Endothelial cell (in vitro differentiated cells): ENCODE measurements around the gene COPS7B. TPM values are rescaled to one million over a fixed set of nuclear protein-coding genes. Genes with fewer than 3 reads are reported as not detected.

Experiments used
- DNase-seq: peaks from one replicate; pipeline ENCODE4 v3.0.0; 2021; ENCODE audit warnings: low spot score
- H3K27ac Mint-ChIP-seq: one replicate; pipeline ENCODE4 v1.8.0; 2021; ENCODE audit warnings: mixed read lengths, inconsistent platforms; ENCODE audit not compliant: unreplicated experiment
- H3K27me3 Mint-ChIP-seq: one replicate; pipeline ENCODE4 v1.8.0; 2021; ENCODE audit warnings: mild to moderate bottlenecking, moderate library complexity, mixed read lengths, inconsistent platforms; ENCODE audit not compliant: unreplicated experiment
- H3K36me3 Mint-ChIP-seq: one replicate; pipeline ENCODE4 v1.8.0; 2021; ENCODE audit warnings: mild to moderate bottlenecking, low read depth, mixed read lengths, inconsistent platforms; ENCODE audit not compliant: unreplicated experiment
- H3K4me1 Mint-ChIP-seq: one replicate; pipeline ENCODE4 v1.8.0; 2021; ENCODE audit warnings: mild to moderate bottlenecking, mixed read lengths, inconsistent platforms; ENCODE audit not compliant: unreplicated experiment
- H3K4me3 Mint-ChIP-seq: one replicate; pipeline ENCODE4 v1.8.0; 2021; ENCODE audit warnings: mild to moderate bottlenecking, mixed read lengths, inconsistent platforms; ENCODE audit not compliant: unreplicated experiment
- H3K9me3 Mint-ChIP-seq: one replicate; pipeline ENCODE4 v1.8.0; 2021; ENCODE audit warnings: mixed read lengths, inconsistent platforms; ENCODE audit not compliant: unreplicated experiment
- CTCF ChIP-seq: fragments of 200-600 bp; sonication (generic); IDR thresholded peaks from one replicate; pipeline ENCODE4 v1.5.0; 2021; ENCODE audit warnings: antibody characterized with exemption; ENCODE audit not compliant: unreplicated experiment
- total RNA-seq: library from RNA; stranded (reverse); fragmentation: NEBNext Ultra II Directional; extraction: Animal tissue kit (Norgen Biotek cat#: 25700); gene quantifications from one replicate; pipeline ENCODE4 v1.2.1, GENCODE V29; 2021; ENCODE audit not compliant: unreplicated experiment

Gene COPS7B
- total RNA-seq, 1 donor from 2014 or later: 55.6 TPM

GRCh38 chr2:231807020-231807419, 20.8 kb downstream of the COPS7B start:
- Mint-ChIP-seq H3K4me1 (peaks cover 14% of the 10 kb centered on the region), H3K36me3 (peaks cover 33% of the 10 kb centered on the region), H3K9me3 (no peaks in the 10 kb centered on the region), H3K4me3 (no peak overlapping the region), H3K27me3 (peaks cover 4% of the 10 kb centered on the region), H3K27ac (no peak overlapping the region)
- no peak for TF ChIP-seq CTCF
- DNase-seq: no peak

GRCh38 chr2:231810905-231811304, 24.7 kb downstream of the COPS7B start:
- no peak for TF ChIP-seq CTCF
- H3K9me3 Mint-ChIP-seq: no peaks in the 10 kb centered on the region
- no peak overlapping the region for H3K27ac Mint-ChIP-seq
- peaks cover 2% of the 10 kb centered on the region for H3K4me1 Mint-ChIP-seq
- peaks cover 2% of the 10 kb centered on the region for H3K27me3 Mint-ChIP-seq
- peak overlapping the region; percentile 25 for H3K4me3 Mint-ChIP-seq
- DNase-seq: no peak
- peaks cover 48% of the 10 kb centered on the region for H3K36me3 Mint-ChIP-seq

- no peak for TF ChIP-seq CTCF
- Mint-ChIP-seq H3K4me1 (no peaks in the 10 kb centered on the region), H3K4me3 (no peak overlapping the region), H3K9me3 (no peaks in the 10 kb centered on the region), H3K36me3 (peaks cover 24% of the 10 kb centered on the region), H3K27me3 (no peaks in the 10 kb centered on the region), H3K27ac (no peak overlapping the region)
- DNase-seq: no peak
Observed at GRCh38 chr2:231816327-231817026, 30.2 kb downstream of the COPS7B start.

DNA sequence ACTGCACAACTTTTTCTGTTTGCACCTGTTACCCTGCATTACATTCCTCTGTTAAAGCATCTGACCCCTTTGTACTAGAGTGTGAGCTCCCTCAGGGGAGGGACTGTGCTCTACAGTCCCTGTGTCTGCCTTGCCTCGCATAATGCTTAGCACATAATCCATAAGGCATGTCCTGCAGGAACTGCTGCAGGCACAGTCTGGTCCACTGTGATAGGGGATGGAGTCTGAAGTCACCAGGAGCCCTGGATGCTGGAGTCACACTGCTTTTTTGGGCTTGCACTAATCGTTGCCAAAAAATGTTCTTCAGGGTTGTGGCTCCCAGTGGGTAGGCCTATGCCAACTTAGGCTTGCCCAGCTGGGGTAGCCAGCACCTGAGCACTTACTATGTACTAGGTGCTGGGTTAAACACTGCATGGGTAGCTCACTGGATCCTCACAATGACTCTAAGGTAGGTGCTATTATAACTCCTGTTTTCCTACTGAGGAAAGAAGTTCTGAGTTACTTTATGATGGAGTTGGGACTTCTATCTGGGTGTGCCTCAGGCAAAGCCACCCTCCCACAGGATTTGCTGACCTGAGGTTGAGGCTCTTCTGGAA, 33.3 kb downstream of the COPS7B start:
- H3K9me3 Mint-ChIP-seq: no peaks in the 10 kb centered on the region
- H3K36me3 Mint-ChIP-seq: peaks cover 5% of the 10 kb centered on the region
- H3K27me3 Mint-ChIP-seq: no peaks in the 10 kb centered on the region
- no peaks in the 10 kb centered on the region for H3K4me1 Mint-ChIP-seq
- H3K4me3 Mint-ChIP-seq: no peak overlapping the region
- H3K27ac Mint-ChIP-seq: no peak overlapping the region
- TF ChIP-seq CTCF: no peak
- no peak for DNase-seq

GRCh38 chr2:231820786-231821303, 34.6 kb downstream of the COPS7B start:
- DNase-seq: no peak
- Mint-ChIP-seq H3K27ac (no peak overlapping the region), H3K9me3 (no peaks in the 10 kb centered on the region), H3K4me1 (no peaks in the 10 kb centered on the region), H3K4me3 (no peak overlapping the region), H3K27me3 (no peaks in the 10 kb centered on the region), H3K36me3 (no peaks in the 10 kb centered on the region)
- no peak for TF ChIP-seq CTCF
